Measurements from ENCODE around the gene IFT25.

Gene IFT25

GRCh38 chr1:53956308-53957168, 11.0 kb upstream of the IFT25 start:
- FAIRE-seq: no peak

GRCh38 chr1:53954128-53954527, 8.6 kb upstream of the IFT25 start:
- no peak for FAIRE-seq

- no peak for FAIRE-seq
Observed at GRCh38 chr1:53951697-53952096, 6.2 kb upstream of the IFT25 start.

GRCh38 chr1:53949023-53949990, 3.8 kb upstream of the IFT25 start:
- no peak for FAIRE-seq

GRCh38 chr1:53948291-53948690, 2.8 kb upstream of the IFT25 start:
- FAIRE-seq: no peak

GRCh38 chr1:53947172-53947907, 1.8 kb upstream of the IFT25 start:
- no peak for FAIRE-seq

- FAIRE-seq: no peak
Observed at GRCh38 chr1:53946252-53947171, 1.0 kb upstream of the IFT25 start, which contains the start of gene LRRC42. LRRC42 (plus strand) TSS chr1:53946350; CDS start chr1:53952000, 5,650 bp downstream.

GRCh38 chr1:53945183-53945432, 391 bp downstream of the IFT25 start:
- FAIRE-seq: no peak

- FAIRE-seq: no peak
Observed at GRCh38 chr1:53944469-53945182, 873 bp downstream of the IFT25 start.

- FAIRE-seq: no peak
Observed at GRCh38 chr1:53943490-53944043, 1.9 kb downstream of the IFT25 start.

- FAIRE-seq: no peak
Observed at GRCh38 chr1:53943090-53943489, 2.4 kb downstream of the IFT25 start.

GRCh38 chr1:53942127-53942957, 3.2 kb downstream of the IFT25 start:
- no peak for FAIRE-seq

- FAIRE-seq: no peak
Observed at GRCh38 chr1:53938136-53938830, 7.2 kb downstream of the IFT25 start.

- no peak for FAIRE-seq
Observed at GRCh38 chr1:53936430-53936829, 9.1 kb downstream of the IFT25 start.

- FAIRE-seq: no peak
Observed at GRCh38 chr1:53934170-53934765, 11.2 kb downstream of the IFT25 start.

- peak; percentile 54 for FAIRE-seq
Observed at GRCh38 chr1:53931523-53931922, 14.0 kb downstream of the IFT25 start.

- FAIRE-seq: no peak
Observed at GRCh38 chr1:53930932-53931331, 14.6 kb downstream of the IFT25 start.

GRCh38 chr1:53929246-53929960, 16.1 kb downstream of the IFT25 start:
- no peak for FAIRE-seq

All from A204.1 (cell line).